Activated CD8-positive, alpha-beta T cell treated with anti-CD3 and anti-CD28 coated beads, Interleukin-2, amount 10 ng/mL, durations not matched to agents 7 days and 5 days (primary cell): ENCODE data around the gene PPP2R2B. TPM values are rescaled to one million over a fixed set of nuclear protein-coding genes. Genes with fewer than 3 reads are reported as not detected.
A peak's percentile ranks its signal among the peaks of the same experiment; 100 is the strongest.

Source experiments
- ATAC-seq: fragments of 150-1000 bp; cut with Tn5 transposase; one replicate; pipeline ENCODE4 v1.10.0; 2021; ENCODE audit warnings: moderate library complexity
- CTCF ChIA-PET: fragments of 350-600 bp; sonication (Branson Sonifier 250); formaldehyde crosslinking; loops from one replicate; lab custom pipeline; 2021; ENCODE audit warnings: antibody characterized with exemption; lab: Charles Lee
- POLR2A ChIA-PET: fragments of 350-600 bp; sonication (Branson Sonifier 250); formaldehyde crosslinking; loops from one replicate; lab custom pipeline; 2021; ENCODE audit warnings: antibody characterized with exemption; lab: Charles Lee
- DNase-seq: peaks from one replicate; pipeline ENCODE4 v3.0.0-alpha.2; 2020
- H3K27ac Mint-ChIP-seq: one replicate; pipeline ENCODE4 v1.8.0; 2021; ENCODE audit warnings: mild to moderate bottlenecking, mixed read lengths
- H3K27me3 Mint-ChIP-seq: one replicate; pipeline ENCODE4 v1.8.0; 2021; ENCODE audit warnings: low read depth, mixed read lengths
- H3K36me3 Mint-ChIP-seq: one replicate; pipeline ENCODE4 v1.8.0; 2021; ENCODE audit warnings: low read depth, mixed read lengths
- H3K4me1 Mint-ChIP-seq: one replicate; pipeline ENCODE4 v1.8.0; 2021; ENCODE audit warnings: low read depth, mixed read lengths
- H3K4me3 Mint-ChIP-seq: one replicate; pipeline ENCODE4 v1.8.0; 2021; ENCODE audit warnings: mild to moderate bottlenecking, mixed read lengths
- H3K9me3 Mint-ChIP-seq: one replicate; pipeline ENCODE4 v1.8.0; 2022; ENCODE audit warnings: mixed read lengths; ENCODE audit not compliant: insufficient read depth
- total RNA-seq, 2 experiments: library from RNA; stranded (reverse); gene quantifications; one replicate each; pipeline ENCODE4 v1.2.3, GENCODE V29; 2021

The PPP2R2B gene
- total RNA-seq: 1 to 10 TPM; 2.0 to 3.0 TPM

- Mint-ChIP-seq H3K4me3 (peak within 1 kb of the TSS; percentile 85), H3K27ac (peak within 1 kb of the TSS; percentile 32), H3K4me1 (peaks cover 16% of the 10 kb centered on the region), H3K27me3 (peaks cover 42% of the 10 kb centered on the region), H3K9me3 (no peaks in the 10 kb centered on the region), H3K36me3 (no peaks in the 10 kb centered on the region)
- ATAC-seq (peak; percentile 86), DNase-seq (peak; percentile 69)
- ChIA-PET CTCF (interaction anchor here (0.8 to 1.7 kb wide), 4 partner anchors 10 to 281 kb away, joined by 3 to 7 read pairs (median 4); no protein-coding TSS in a partner anchor), POLR2A (no interaction called here)
Measured at GRCh38 chr5:146878476-146879172, at the start of gene PPP2R2B. PPP2R2B (minus strand) TSS chr5:146878757.

GRCh38 chr5:146924132-146924531, 45.6 kb upstream of the PPP2R2B start:
- no peaks in the 10 kb centered on the region for H3K27me3 Mint-ChIP-seq
- H3K36me3 Mint-ChIP-seq: no peaks in the 10 kb centered on the region
- CTCF ChIA-PET: no interaction called here
- no peak for DNase-seq
- no peak for ATAC-seq
- no peaks in the 10 kb centered on the region for H3K4me1 Mint-ChIP-seq
- H3K27ac Mint-ChIP-seq: no peak overlapping the region
- H3K4me3 Mint-ChIP-seq: no peak overlapping the region
- POLR2A ChIA-PET: no interaction called here
- no peaks in the 10 kb centered on the region for H3K9me3 Mint-ChIP-seq

DNA sequence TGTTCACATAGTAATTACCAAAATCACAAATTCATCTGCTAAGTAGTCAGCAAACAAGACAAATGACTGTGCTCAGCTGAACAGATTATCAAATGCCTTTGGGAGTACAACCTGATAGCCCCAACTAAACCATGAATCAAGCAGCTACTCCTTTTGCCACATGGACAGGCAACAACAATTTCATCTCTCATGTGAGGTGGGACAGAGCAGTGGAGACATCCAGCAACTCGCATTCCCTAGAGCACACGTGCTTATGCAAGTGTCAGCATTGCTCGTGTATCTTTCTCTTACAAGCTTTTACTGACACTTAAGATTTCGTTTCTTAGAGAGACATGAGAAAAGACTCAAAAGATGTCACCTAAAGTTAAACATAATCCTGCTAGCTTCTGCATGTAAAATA, 42.7 kb upstream of the PPP2R2B start:
- peaks cover 4% of the 10 kb centered on the region for H3K4me1 Mint-ChIP-seq
- no peaks in the 10 kb centered on the region for H3K9me3 Mint-ChIP-seq
- ATAC-seq (no peak), DNase-seq (no peak)
- H3K27ac Mint-ChIP-seq: no peak overlapping the region
- no peaks in the 10 kb centered on the region for H3K36me3 Mint-ChIP-seq
- no peak overlapping the region for H3K4me3 Mint-ChIP-seq
- CTCF ChIA-PET: no interaction called here
- POLR2A ChIA-PET: no interaction called here
- no peaks in the 10 kb centered on the region for H3K27me3 Mint-ChIP-seq

GRCh38 chr5:146920351-146920881, 41.9 kb upstream of the PPP2R2B start:
- Mint-ChIP-seq H3K27me3 (no peaks in the 10 kb centered on the region), H3K27ac (no peak overlapping the region), H3K36me3 (no peaks in the 10 kb centered on the region), H3K4me1 (peaks cover 8% of the 10 kb centered on the region), H3K4me3 (no peak overlapping the region), H3K9me3 (no peaks in the 10 kb centered on the region)
- ATAC-seq: no peak
- CTCF ChIA-PET: no interaction called here
- DNase-seq: no peak
- POLR2A ChIA-PET: no interaction called here

DNA sequence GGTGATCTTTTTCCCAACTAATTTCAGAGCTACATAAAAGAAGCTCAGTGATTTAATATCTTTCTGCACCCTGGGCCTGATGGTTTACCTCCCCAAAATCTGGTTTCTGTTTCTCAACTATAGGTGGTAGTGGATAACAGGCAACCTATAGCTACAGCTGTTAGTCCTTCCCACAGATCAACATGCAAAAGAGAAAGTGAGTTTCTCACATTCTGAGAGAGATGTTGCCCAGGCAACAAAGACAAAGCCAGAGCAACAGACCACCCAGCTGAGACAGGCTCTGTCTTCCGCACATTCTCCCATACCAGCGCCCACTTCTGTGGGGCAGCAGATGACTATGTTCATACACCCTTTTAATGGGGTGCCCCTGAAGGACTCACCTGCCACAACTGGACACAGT, 40.7 kb upstream of the PPP2R2B start:
- no peak for DNase-seq
- CTCF ChIA-PET: no interaction called here
- no peak overlapping the region for H3K4me3 Mint-ChIP-seq
- H3K27ac Mint-ChIP-seq: no peak overlapping the region
- peaks cover 8% of the 10 kb centered on the region for H3K4me1 Mint-ChIP-seq
- H3K27me3 Mint-ChIP-seq: no peaks in the 10 kb centered on the region
- ATAC-seq: no peak
- H3K9me3 Mint-ChIP-seq: no peaks in the 10 kb centered on the region
- POLR2A ChIA-PET: no interaction called here
- H3K36me3 Mint-ChIP-seq: no peaks in the 10 kb centered on the region

DNA sequence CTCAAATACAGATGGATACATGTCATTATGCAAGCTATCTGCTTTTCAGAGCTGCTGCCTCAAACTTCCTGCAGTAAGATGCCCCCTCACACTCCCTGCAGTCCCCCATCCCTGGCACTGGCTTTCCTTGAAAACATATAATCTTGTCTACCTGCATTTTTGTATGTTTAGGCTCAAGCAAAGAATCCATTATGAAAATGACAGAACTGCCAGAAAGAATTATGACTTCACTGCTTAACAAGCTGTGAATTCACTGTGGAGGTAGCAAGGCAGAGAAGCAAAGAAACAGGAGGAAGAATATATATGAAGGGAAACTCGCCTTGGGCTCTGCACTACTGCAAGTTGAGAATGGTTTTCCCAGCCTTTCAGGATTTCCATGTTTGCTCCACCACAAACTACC, 39.4 kb upstream of the PPP2R2B start:
- H3K4me1 Mint-ChIP-seq: peaks cover 8% of the 10 kb centered on the region
- no peak overlapping the region for H3K4me3 Mint-ChIP-seq
- DNase-seq (no peak), ATAC-seq (no peak)
- no peaks in the 10 kb centered on the region for H3K36me3 Mint-ChIP-seq
- POLR2A ChIA-PET: no interaction called here
- no peaks in the 10 kb centered on the region for H3K9me3 Mint-ChIP-seq
- CTCF ChIA-PET: no interaction called here
- no peak overlapping the region for H3K27ac Mint-ChIP-seq
- no peaks in the 10 kb centered on the region for H3K27me3 Mint-ChIP-seq

- POLR2A ChIA-PET: no interaction called here
- H3K9me3 Mint-ChIP-seq: no peaks in the 10 kb centered on the region
- no peak for DNase-seq
- H3K27me3 Mint-ChIP-seq: no peaks in the 10 kb centered on the region
- no peak for ATAC-seq
- CTCF ChIA-PET: no interaction called here
- H3K36me3 Mint-ChIP-seq: no peaks in the 10 kb centered on the region
- H3K4me1 Mint-ChIP-seq: peaks cover 10% of the 10 kb centered on the region
- H3K4me3 Mint-ChIP-seq: no peak overlapping the region
- H3K27ac Mint-ChIP-seq: no peak overlapping the region
Measured at GRCh38 chr5:146912874-146913273, 34.3 kb upstream of the PPP2R2B start.

GRCh38 chr5:146910239-146910638, 31.7 kb upstream of the PPP2R2B start:
- DNase-seq: no peak
- Mint-ChIP-seq H3K9me3 (no peaks in the 10 kb centered on the region), H3K27ac (no peak overlapping the region), H3K27me3 (no peaks in the 10 kb centered on the region), H3K4me3 (no peak overlapping the region), H3K36me3 (no peaks in the 10 kb centered on the region), H3K4me1 (peaks cover 2% of the 10 kb centered on the region)
- ChIA-PET CTCF (no interaction called here), POLR2A (no interaction called here)
- ATAC-seq: no peak

DNA sequence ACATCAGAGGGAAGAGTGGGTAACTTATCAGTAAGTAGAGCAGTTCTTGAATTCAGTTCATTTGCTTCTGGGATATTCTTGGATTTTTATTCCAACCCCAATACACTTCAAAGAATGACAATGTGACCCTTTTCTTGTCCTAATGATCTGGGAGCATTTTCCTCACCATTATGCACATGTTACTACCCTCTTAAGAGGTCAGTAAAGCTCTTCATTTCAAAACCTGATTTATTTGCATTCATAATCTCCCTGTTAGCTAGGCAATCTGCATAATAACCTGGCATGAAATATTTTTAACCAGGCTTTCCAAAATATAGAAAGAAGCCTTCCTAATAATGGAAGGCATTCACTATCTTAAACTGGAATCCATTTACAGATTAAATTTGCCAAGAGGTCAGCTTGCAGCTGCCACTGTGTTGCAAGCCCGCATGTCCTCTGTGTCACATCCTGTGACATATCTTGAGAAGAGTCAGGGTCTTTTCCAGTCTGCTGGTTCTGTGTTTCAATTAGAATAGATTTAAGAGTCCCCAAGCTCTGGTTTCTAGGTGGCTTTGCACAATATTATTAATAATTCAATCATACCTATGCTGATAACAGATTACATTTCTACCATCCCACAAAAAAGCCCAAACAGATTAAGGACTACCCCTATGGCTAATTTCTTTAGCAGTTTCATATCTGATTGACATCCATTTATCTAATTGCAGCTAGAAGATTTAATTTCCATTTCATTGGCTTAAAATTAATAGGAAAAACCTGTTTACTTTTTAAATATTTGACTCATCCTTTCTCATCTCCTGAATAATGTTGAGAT, 30.9 kb upstream of the PPP2R2B start:
- POLR2A ChIA-PET: no interaction called here
- Mint-ChIP-seq H3K27me3 (peaks cover 4% of the 10 kb centered on the region), H3K4me1 (peaks cover 2% of the 10 kb centered on the region), H3K4me3 (no peak overlapping the region), H3K9me3 (no peaks in the 10 kb centered on the region), H3K36me3 (no peaks in the 10 kb centered on the region), H3K27ac (no peak overlapping the region)
- ATAC-seq (no peak), DNase-seq (no peak)
- CTCF ChIA-PET: no interaction called here

GRCh38 chr5:146906803-146907202, 28.2 kb upstream of the PPP2R2B start:
- Mint-ChIP-seq H3K27me3 (peaks cover 4% of the 10 kb centered on the region), H3K4me3 (no peak overlapping the region), H3K36me3 (no peaks in the 10 kb centered on the region), H3K9me3 (no peaks in the 10 kb centered on the region), H3K4me1 (no peaks in the 10 kb centered on the region), H3K27ac (no peak overlapping the region)
- ATAC-seq (no peak), DNase-seq (no peak)
- POLR2A ChIA-PET: no interaction called here
- CTCF ChIA-PET: interaction anchor here (1.5 kb wide), 1 partner anchor 373 kb away, joined by 3 read pairs; no protein-coding TSS in a partner anchor

- Mint-ChIP-seq H3K4me1 (no peaks in the 10 kb centered on the region), H3K9me3 (no peaks in the 10 kb centered on the region), H3K27me3 (peaks cover 4% of the 10 kb centered on the region), H3K27ac (no peak overlapping the region), H3K4me3 (no peak overlapping the region), H3K36me3 (no peaks in the 10 kb centered on the region)
- no peak for DNase-seq
- ChIA-PET POLR2A (no interaction called here), CTCF (no interaction called here)
- no peak for ATAC-seq
Measured at GRCh38 chr5:146904890-146905289, 26.3 kb upstream of the PPP2R2B start.

DNA sequence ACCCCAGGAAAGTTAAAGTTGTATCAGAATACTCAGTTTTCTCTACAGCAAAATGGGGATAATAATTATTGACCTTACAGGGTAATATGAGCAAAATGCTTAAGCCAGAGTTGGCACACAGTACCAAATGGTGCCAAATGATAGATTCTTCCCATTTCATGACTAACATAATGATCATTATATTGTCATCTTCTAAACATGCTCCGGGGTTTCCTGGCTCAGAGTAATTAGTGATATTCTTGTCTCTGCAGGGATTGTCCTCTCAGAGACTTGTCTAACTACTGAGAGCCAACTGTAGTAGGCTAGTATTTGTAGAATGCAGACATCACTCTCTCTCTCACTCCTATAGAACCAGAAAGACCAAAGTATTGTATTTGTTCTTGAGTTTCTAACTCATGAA, 25.2 kb upstream of the PPP2R2B start:
- Mint-ChIP-seq H3K4me1 (no peaks in the 10 kb centered on the region), H3K4me3 (no peak overlapping the region), H3K9me3 (no peaks in the 10 kb centered on the region), H3K36me3 (no peaks in the 10 kb centered on the region), H3K27ac (no peak overlapping the region), H3K27me3 (peaks cover 4% of the 10 kb centered on the region)
- DNase-seq (no peak), ATAC-seq (no peak)
- CTCF ChIA-PET: no interaction called here
- POLR2A ChIA-PET: no interaction called here
